ENCODE results near the gene VSNL1. TPM values are rescaled to one million over a fixed set of nuclear protein-coding genes. Genes with fewer than 3 reads are reported as not detected.

The VSNL1 gene
- total RNA-seq, 3 donors from 2014 or later: 2.1 to 5.4 (median 2.1) TPM

GRCh38 chr2:17594533-17595401, 54.3 kb downstream of the VSNL1 start:
- Histone ChIP-seq H3K9me3 (no peaks in the 10 kb centered on the region), H3K4me3 (no peak overlapping the region), H3K36me3 (ENCODE audit: low read depth) (no peaks in the 10 kb centered on the region), H3K4me1 (ENCODE audit: low read depth) (no peaks in the 10 kb centered on the region)
- TF ChIP-seq CTCF (IDR thresholded peaks at IDR 0.05): no peak
- intact Hi-C loops (cut with DNase I, micrococcal nuclease): no loop called here
- DNase-seq (no peak), ATAC-seq (no peak)

DNA sequence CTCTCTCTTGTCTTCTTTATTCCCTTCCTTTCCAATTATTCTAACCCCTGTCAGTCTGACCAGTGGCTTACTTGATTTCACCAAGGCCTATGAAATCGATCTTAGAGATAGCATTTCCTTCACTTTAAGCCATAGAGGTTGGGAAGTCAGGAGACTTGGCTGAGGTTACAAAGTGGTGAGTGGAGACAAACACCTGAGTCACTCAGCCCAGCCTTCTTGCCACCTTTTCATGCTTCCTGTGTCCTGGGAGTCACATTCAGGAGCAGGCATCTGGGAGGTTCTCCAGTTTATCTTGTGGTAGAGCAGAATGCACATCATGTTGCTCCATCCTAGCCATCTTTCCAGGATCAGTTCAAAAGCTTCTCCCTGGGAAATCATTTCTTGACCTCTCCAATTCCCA, 59.1 kb downstream of the VSNL1 start:
- intact Hi-C loops (cut with DNase I, micrococcal nuclease): no loop called here
- Histone ChIP-seq H3K4me1 (ENCODE audit: low read depth) (no peaks in the 10 kb centered on the region), H3K9me3 (no peaks in the 10 kb centered on the region), H3K36me3 (ENCODE audit: low read depth) (no peaks in the 10 kb centered on the region), H3K4me3 (no peak overlapping the region)
- no peak for ATAC-seq
- no peak for DNase-seq
- no peak for TF ChIP-seq CTCF (IDR thresholded peaks at IDR 0.05)

DNA sequence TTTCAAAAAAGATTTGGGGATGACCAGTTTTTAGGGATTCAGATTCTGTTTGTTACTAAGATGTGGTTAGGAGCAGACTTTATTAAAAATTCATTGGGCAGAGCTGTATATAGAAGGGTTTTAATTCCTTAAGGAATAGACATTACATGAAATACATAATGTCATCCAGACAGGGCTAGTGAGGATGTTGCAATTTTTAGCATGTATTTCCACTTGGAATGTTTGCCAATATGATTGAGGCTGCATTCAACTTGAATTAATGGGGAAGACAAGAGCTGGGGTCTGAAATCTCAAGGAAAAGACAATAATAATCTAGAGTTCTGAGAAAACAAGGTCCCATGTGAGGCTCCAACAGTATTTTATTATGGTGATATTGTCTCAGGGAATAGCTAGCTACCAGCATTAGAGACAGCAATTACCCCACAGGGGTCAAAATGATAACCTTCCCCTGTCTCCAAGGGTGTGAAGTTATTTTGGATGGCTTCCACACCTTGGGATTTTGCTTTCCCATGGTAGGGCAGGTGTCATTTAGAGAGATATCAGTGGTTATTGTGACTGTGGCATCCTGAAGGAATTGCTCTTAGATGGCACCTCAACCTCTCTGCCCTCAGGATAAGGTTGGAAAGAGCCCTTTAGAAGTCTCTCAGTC, 60.2 kb downstream of the VSNL1 start:
- DNase-seq (no peak), ATAC-seq (no peak)
- H3K36me3 ChIP-seq (ENCODE audit: low read depth): no peaks in the 10 kb centered on the region
- H3K4me1 ChIP-seq (ENCODE audit: low read depth): no peaks in the 10 kb centered on the region
- no peak for TF ChIP-seq CTCF (IDR thresholded peaks at IDR 0.05)
- no peak overlapping the region for H3K4me3 ChIP-seq
- H3K9me3 ChIP-seq: no peaks in the 10 kb centered on the region
- intact Hi-C loops (cut with DNase I, micrococcal nuclease): no loop called here

DNA sequence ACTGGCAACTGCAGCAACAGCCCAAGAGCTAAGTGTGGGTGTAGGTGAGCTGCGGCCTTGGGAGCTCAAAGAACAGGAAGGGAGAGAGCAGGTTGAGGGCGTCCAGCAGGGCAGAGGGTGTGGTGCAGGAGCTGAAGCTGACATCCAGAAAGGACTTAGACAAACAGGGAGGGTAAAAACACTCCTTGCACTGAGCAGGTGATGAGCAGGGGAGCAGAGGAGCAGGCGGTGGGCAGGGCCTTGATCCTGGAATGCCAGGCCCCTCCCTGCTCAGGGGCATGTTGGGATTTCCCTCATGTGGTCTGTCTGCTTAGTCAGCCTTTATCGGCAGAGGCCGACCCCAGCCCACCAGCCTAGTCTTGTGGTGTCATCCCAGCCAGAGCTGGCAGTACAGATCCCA, 63.6 kb downstream of the VSNL1 start:
- H3K4me1 ChIP-seq (ENCODE audit: low read depth): no peaks in the 10 kb centered on the region
- H3K36me3 ChIP-seq (ENCODE audit: low read depth): no peaks in the 10 kb centered on the region
- ATAC-seq: peak; percentile 63
- intact Hi-C loops (cut with DNase I, micrococcal nuclease): no loop called here
- TF ChIP-seq CTCF (IDR thresholded peaks at IDR 0.05): no peak
- H3K4me3 ChIP-seq: no peak overlapping the region
- H3K9me3 ChIP-seq: no peaks in the 10 kb centered on the region
- DNase-seq: peak in 2 of 3 donors; percentile 6 to 28

DNA sequence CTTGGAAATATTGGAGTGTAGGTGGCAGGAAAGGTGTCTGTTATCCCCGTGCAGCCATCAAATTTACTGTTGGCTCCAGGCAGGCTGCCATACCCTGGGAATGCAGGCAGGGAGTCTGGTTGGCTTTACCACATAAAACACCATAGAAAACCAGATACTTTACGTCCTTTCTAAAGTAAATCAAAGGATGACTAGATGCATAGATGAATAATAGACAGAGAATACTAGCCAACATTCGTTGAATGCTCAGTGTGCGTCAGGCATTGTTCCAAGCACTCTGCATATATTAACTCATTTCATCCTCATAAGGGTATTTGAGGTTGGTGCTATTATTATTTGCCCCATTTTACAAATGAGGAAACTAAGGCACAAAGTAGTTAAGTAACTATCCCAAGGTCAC, 65.2 kb downstream of the VSNL1 start:
- no peak for DNase-seq

More for the DNA sequence above, 65.2 kb downstream of the VSNL1 start:
- H3K4me3 ChIP-seq: no peak overlapping the region
- H3K36me3 ChIP-seq (ENCODE audit: low read depth): no peaks in the 10 kb centered on the region
- no peak for TF ChIP-seq CTCF (IDR thresholded peaks at IDR 0.05)
- intact Hi-C loops (cut with DNase I, micrococcal nuclease): no loop called here
- H3K9me3 ChIP-seq: no peaks in the 10 kb centered on the region
- no peak for ATAC-seq
- H3K4me1 ChIP-seq (ENCODE audit: low read depth): no peaks in the 10 kb centered on the region
